WTC11 (cell line): ENCODE results near the gene EEIG2.

Source experiments
- ESRRA ChIP-seq: sonication (generic); formaldehyde crosslinking; IDR thresholded peaks from 2 replicates; pipeline ENCODE4 v1.8.1; 2022; ENCODE audit warnings: mild to moderate bottlenecking, missing genetic modification reagents, borderline replicate concordance
- FOXK1 ChIP-seq: sonication (generic); formaldehyde crosslinking; IDR thresholded peaks from 2 replicates; pipeline ENCODE4 v1.8.0; 2022; ENCODE audit warnings: mild to moderate bottlenecking, moderate library complexity, missing genetic modification reagents
- NR1H2 ChIP-seq: sonication (generic); formaldehyde crosslinking; IDR thresholded peaks from 2 replicates; pipeline ENCODE4 v1.9.0; 2021; ENCODE audit warnings: mild to moderate bottlenecking, moderate library complexity, missing genetic modification reagents
- SP1 ChIP-seq: sonication (generic); formaldehyde crosslinking; conservative IDR thresholded peaks from 2 replicates; pipeline ENCODE4 v1.8.1; 2022; ENCODE audit warnings: missing genetic modification reagents
- TF ChIP-seq, protein P1 (sequence below): fragments of 200-600 bp; IDR thresholded peaks from 2 replicates; pipeline ENCODE4 v1.8.0; 2022; ENCODE audit warnings: antibody characterized with exemption
- TF ChIP-seq, protein P2 (sequence below): sonication (generic); formaldehyde crosslinking; conservative IDR thresholded peaks from 2 replicates; pipeline ENCODE4 v1.8.1; 2023; ENCODE audit warnings: mild to moderate bottlenecking, low read depth, missing genetic modification reagents, moderate library complexity

DNA sequence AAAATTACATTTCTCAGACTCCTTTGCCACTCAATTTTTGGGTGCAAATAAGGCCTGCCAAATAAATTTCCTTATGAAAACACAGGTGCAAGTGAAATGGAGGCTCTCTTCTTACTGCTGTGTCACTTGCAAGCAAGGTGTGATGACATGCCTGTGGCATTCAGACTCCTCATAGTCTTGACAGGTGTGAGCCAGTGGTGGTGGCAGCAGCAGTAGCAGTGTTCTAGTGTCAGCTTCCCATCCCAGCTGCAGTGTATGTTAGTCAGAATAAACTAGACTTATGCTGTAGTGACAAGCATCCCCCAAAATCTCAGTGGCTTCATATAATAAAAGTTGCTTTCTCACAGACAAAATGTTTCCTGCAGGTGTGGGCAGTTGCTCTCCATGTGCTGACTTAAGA, 3.8 kb upstream of the EEIG2 start:
- TF ChIP-seq, protein P1, sequence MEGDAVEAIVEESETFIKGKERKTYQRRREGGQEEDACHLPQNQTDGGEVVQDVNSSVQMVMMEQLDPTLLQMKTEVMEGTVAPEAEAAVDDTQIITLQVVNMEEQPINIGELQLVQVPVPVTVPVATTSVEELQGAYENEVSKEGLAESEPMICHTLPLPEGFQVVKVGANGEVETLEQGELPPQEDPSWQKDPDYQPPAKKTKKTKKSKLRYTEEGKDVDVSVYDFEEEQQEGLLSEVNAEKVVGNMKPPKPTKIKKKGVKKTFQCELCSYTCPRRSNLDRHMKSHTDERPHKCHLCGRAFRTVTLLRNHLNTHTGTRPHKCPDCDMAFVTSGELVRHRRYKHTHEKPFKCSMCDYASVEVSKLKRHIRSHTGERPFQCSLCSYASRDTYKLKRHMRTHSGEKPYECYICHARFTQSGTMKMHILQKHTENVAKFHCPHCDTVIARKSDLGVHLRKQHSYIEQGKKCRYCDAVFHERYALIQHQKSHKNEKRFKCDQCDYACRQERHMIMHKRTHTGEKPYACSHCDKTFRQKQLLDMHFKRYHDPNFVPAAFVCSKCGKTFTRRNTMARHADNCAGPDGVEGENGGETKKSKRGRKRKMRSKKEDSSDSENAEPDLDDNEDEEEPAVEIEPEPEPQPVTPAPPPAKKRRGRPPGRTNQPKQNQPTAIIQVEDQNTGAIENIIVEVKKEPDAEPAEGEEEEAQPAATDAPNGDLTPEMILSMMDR, result no peak
- TF ChIP-seq FOXK1 (CRISPR knock-in tag) (no peak), SP1 (CRISPR knock-in tag) (no peak), ESRRA (CRISPR knock-in tag) (no peak), NR1H2 (CRISPR knock-in tag) (no peak)
- TF ChIP-seq, protein P2, sequence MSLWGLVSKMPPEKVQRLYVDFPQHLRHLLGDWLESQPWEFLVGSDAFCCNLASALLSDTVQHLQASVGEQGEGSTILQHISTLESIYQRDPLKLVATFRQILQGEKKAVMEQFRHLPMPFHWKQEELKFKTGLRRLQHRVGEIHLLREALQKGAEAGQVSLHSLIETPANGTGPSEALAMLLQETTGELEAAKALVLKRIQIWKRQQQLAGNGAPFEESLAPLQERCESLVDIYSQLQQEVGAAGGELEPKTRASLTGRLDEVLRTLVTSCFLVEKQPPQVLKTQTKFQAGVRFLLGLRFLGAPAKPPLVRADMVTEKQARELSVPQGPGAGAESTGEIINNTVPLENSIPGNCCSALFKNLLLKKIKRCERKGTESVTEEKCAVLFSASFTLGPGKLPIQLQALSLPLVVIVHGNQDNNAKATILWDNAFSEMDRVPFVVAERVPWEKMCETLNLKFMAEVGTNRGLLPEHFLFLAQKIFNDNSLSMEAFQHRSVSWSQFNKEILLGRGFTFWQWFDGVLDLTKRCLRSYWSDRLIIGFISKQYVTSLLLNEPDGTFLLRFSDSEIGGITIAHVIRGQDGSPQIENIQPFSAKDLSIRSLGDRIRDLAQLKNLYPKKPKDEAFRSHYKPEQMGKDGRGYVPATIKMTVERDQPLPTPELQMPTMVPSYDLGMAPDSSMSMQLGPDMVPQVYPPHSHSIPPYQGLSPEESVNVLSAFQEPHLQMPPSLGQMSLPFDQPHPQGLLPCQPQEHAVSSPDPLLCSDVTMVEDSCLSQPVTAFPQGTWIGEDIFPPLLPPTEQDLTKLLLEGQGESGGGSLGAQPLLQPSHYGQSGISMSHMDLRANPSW (CRISPR knock-in tag), result no peak
